Keratinocyte (primary cell): ENCODE measurements around the gene CES5A. TPM values are rescaled to one million over a fixed set of nuclear protein-coding genes. Genes with fewer than 3 reads are reported as not detected.

ENCODE experiments used
- DNase-seq: peaks from one replicate; pipeline ENCODE4 v3.0.0-alpha.2; 2011; ENCODE audit warnings: low read depth, missing footprints, low spot score
- FAIRE-seq: peaks from 2 replicates; lab custom pipeline; 2011; peaks lifted over from hg19 to GRCh38; lab: Jason Lieb, UNC
- H2AFZ ChIP-seq: 2 replicates; pipeline ENCODE4 v1.6.0; 2012; ENCODE audit warnings: low read length, control low read depth, inconsistent platforms; ENCODE audit not compliant: control insufficient read depth
- H3K27ac ChIP-seq: 2 replicates; pipeline ENCODE4 v1.5.1; 2011; ENCODE audit warnings: low read length; ENCODE audit not compliant: control insufficient read depth, insufficient read depth
- H3K27me3 ChIP-seq: 3 replicates; pipeline ENCODE4 v1.6.0; 2011; ENCODE audit warnings: low read length; ENCODE audit not compliant: control insufficient read depth, insufficient read depth; ENCODE audit errors: extremely low read depth
- H3K36me3 ChIP-seq, 2 experiments: 2 replicates in 1 of 2; 3 replicates in 1 of 2; pipeline ENCODE4 v1.5.1; 2011; ENCODE audit warnings: low read length in 2 of 2, mild to moderate bottlenecking in 1 of 2; ENCODE audit not compliant: control insufficient read depth in 2 of 2, insufficient read depth in 2 of 2; ENCODE audit errors: extremely low read depth in 1 of 2
- H3K4me1 ChIP-seq: 3 replicates; pipeline ENCODE4 v1.5.1; 2011; ENCODE audit warnings: low read length; ENCODE audit not compliant: control insufficient read depth, insufficient read depth; ENCODE audit errors: extremely low read depth
- H3K4me2 ChIP-seq: 3 replicates; pipeline ENCODE4 v1.6.0; 2011; ENCODE audit warnings: low read depth, low read length; ENCODE audit not compliant: control insufficient read depth, insufficient read depth; ENCODE audit errors: extremely low read depth
- H3K4me3 ChIP-seq, 3 experiments: fragments of 200-600 bp in 1 of 3; sonication (generic) in 1 of 3; 2 replicates in 2 of 3; 3 replicates in 1 of 3; pipeline ENCODE4 v1.5.1; 2011 to 2016; ENCODE audit warnings: low read length in 3 of 3, mild to moderate bottlenecking in 3 of 3, control low read depth in 2 of 3, inconsistent platforms in 1 of 3, low read depth in 1 of 3, mixed read lengths in 1 of 3, mixed run types in 1 of 3, moderate library complexity in 1 of 3; ENCODE audit not compliant: control insufficient read depth in 2 of 3, insufficient read depth in 2 of 3; ENCODE audit errors: extremely low read depth in 1 of 3
- H3K79me2 ChIP-seq: 2 replicates; pipeline ENCODE4 v1.6.0; 2012; ENCODE audit warnings: low read length; ENCODE audit not compliant: control insufficient read depth, insufficient read depth
- H3K9ac ChIP-seq: 3 replicates; pipeline ENCODE4 v1.6.0; 2011; ENCODE audit warnings: low read length; ENCODE audit not compliant: control insufficient read depth, insufficient read depth; ENCODE audit errors: extremely low read depth
- H3K9me1 ChIP-seq: 3 replicates; pipeline ENCODE4 v1.6.0; 2011; ENCODE audit warnings: low read length; ENCODE audit not compliant: control insufficient read depth, insufficient read depth; ENCODE audit errors: extremely low read depth
- H3K9me3 ChIP-seq: 2 replicates; pipeline ENCODE4 v1.5.1; 2012; ENCODE audit warnings: low read depth, low read length; ENCODE audit not compliant: control insufficient read depth
- H4K20me1 ChIP-seq: 3 replicates; pipeline ENCODE4 v1.6.0; 2011; ENCODE audit warnings: low read length; ENCODE audit not compliant: control insufficient read depth, insufficient read depth; ENCODE audit errors: extremely low read depth
- CTCF ChIP-seq, 3 experiments: IDR thresholded peaks in 1 of 3; conservative IDR thresholded peaks in 1 of 3; optimal IDR thresholded peaks in 1 of 3; 2 replicates in 2 of 3; 3 replicates in 1 of 3; pipeline versions ENCODE3 to v1.5.1; 2011; ENCODE audit warnings: low read length in 3 of 3, mild to moderate bottlenecking in 3 of 3, moderate library complexity in 2 of 3, control low read depth in 1 of 3, inconsistent platforms in 1 of 3; ENCODE audit not compliant: insufficient read depth in 2 of 3; ENCODE audit errors: extremely low read depth in 1 of 3
- EZH2 ChIP-seq: IDR thresholded peaks from one replicate; pipeline ENCODE4 v1.6.1; 2012; ENCODE audit warnings: inconsistent platforms, mild to moderate bottlenecking, low read length, moderate library complexity
- dilution Hi-C: fragments of 300-500 bp; cut with MboI; formaldehyde crosslinking; loops from one replicate; pipeline ENCODE4 v1.7.0; 2020; ENCODE audit warnings: low sequenced_read_pairs; ENCODE audit not compliant: extremely low pct_ligation_motif_present
- polyA plus RNA-seq, 5 experiments: library from polyadenylated mRNA; depleted of rRNA in 3 of 5; stranded (reverse) in 3 of 5; stranded (forward) in 1 of 5; unstranded in 1 of 5; fragments of >200 nt; gene quantifications; 1 replicate in 1 of 5; 2 replicates in 3 of 5; 3 replicates in 1 of 5; pipeline versions ENCODE4 v1.2.1 to v1.2.3, GENCODE V29; 2011 to 2012; ENCODE audit warnings: missing spikeins in 2 of 5, low read depth in 1 of 5, low replicate concordance in 1 of 5

CES5A gene
- polyA plus RNA-seq, 1 donor (not counting 4 experiments of a cell fraction or from before 2014, with no cell fraction given) = not detected

GRCh38 chr16:55846598-55847346 lies 28.4 kb downstream of the CES5A start:
- no peak overlapping the region for H2AFZ ChIP-seq
- H3K9me1 ChIP-seq = no peaks in the 10 kb centered on the region
- DNase-seq (no peak), FAIRE-seq (no peak)
- H4K20me1 ChIP-seq = no peaks in the 10 kb centered on the region
- peaks cover 7% of the 10 kb centered on the region for H3K27me3 ChIP-seq
- H3K9ac ChIP-seq = no peak overlapping the region
- H3K36me3 ChIP-seq = no peaks in the 10 kb centered on the region
- H3K79me2 ChIP-seq = no peaks in the 10 kb centered on the region
- no peaks in the 10 kb centered on the region for H3K4me1 ChIP-seq
- H3K27ac ChIP-seq = no peak overlapping the region
- H3K4me3 ChIP-seq = no peak overlapping the region
- H3K4me2 ChIP-seq = no peak overlapping the region
- dilution Hi-C loops = loop anchor here (25.0 kb wide), 1 partner anchor 134 kb away; no protein-coding TSS in a partner anchor
- no peaks in the 10 kb centered on the region for H3K9me3 ChIP-seq
- TF ChIP-seq CTCF (optimal IDR thresholded peaks at IDR 0.05 in 1 of 3, IDR thresholded peaks at IDR 0.05 in 1 of 3, conservative IDR thresholded peaks at IDR 0.05 in 1 of 3; ENCODE audit: extremely low read depth in 1 of 3, insufficient read depth in 2 of 3, low read length in 3 of 3) = no peak

GRCh38 chr16:55843105-55843395 lies 32.1 kb downstream of the CES5A start:
- Histone ChIP-seq H3K9me1 (no peaks in the 10 kb centered on the region), H3K79me2 (no peaks in the 10 kb centered on the region), H3K4me3 (no peak overlapping the region), H3K9me3 (no peaks in the 10 kb centered on the region), H3K4me2 (no peak overlapping the region), H2AFZ (no peak overlapping the region), H3K27me3 (peaks cover 7% of the 10 kb centered on the region), H3K36me3 (no peaks in the 10 kb centered on the region), H3K4me1 (no peaks in the 10 kb centered on the region), H3K9ac (no peak overlapping the region), H3K27ac (no peak overlapping the region), H4K20me1 (no peaks in the 10 kb centered on the region)
- dilution Hi-C loops = loop anchor here (25.0 kb wide), 1 partner anchor 131 kb away; no protein-coding TSS in a partner anchor
- no peak for TF ChIP-seq CTCF (optimal IDR thresholded peaks at IDR 0.05 in 1 of 3, IDR thresholded peaks at IDR 0.05 in 1 of 3, conservative IDR thresholded peaks at IDR 0.05 in 1 of 3; ENCODE audit: extremely low read depth in 1 of 3, insufficient read depth in 2 of 3, low read length in 3 of 3)
- no peak for TF ChIP-seq EZH2
- FAIRE-seq (no peak), DNase-seq (no peak)
